Measurements from ENCODE around the gene ALDH18A1. TPM values are rescaled to one million over a fixed set of nuclear protein-coding genes. Genes with fewer than 3 reads are reported as not detected.
A peak's percentile ranks its signal among the peaks of the same experiment; 100 is the strongest.

Gene ALDH18A1
- total RNA-seq, 2 donors from 2014 or later, result 35.8 to 39.4 TPM

DNA sequence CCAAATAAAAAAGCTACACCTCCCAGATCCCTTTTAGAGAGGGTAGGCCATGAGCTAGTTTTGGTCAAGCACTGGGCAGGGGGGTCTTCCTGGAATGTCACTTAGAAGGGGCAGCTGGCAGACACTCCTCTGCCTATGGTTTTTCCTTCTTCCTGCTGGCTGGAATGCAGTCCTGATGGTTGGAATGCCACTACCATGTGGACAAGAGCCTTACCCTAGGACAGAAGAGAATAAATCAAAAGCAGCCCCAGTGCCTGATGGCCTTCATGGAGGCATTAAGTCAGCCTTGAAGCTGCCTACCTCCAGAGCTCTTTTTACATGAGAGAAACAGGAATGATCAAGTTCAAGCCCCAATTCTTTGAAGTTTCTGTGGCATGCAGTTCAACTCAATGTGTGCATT lies 51.9 kb downstream of the ALDH18A1 start:
- H3K4me1 ChIP-seq (ENCODE audit: control insufficient read depth in 1 of 2, low read depth in 2 of 2), result peaks cover 8 to 45% of the 10 kb centered on the region in 2 donors
- TF ChIP-seq, protein P1, sequence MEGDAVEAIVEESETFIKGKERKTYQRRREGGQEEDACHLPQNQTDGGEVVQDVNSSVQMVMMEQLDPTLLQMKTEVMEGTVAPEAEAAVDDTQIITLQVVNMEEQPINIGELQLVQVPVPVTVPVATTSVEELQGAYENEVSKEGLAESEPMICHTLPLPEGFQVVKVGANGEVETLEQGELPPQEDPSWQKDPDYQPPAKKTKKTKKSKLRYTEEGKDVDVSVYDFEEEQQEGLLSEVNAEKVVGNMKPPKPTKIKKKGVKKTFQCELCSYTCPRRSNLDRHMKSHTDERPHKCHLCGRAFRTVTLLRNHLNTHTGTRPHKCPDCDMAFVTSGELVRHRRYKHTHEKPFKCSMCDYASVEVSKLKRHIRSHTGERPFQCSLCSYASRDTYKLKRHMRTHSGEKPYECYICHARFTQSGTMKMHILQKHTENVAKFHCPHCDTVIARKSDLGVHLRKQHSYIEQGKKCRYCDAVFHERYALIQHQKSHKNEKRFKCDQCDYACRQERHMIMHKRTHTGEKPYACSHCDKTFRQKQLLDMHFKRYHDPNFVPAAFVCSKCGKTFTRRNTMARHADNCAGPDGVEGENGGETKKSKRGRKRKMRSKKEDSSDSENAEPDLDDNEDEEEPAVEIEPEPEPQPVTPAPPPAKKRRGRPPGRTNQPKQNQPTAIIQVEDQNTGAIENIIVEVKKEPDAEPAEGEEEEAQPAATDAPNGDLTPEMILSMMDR (IDR thresholded peaks at IDR 0.05), result no peak
- H3K27ac ChIP-seq, result peak overlapping the region; percentile 81 to 83
- H3K36me3 ChIP-seq, result peaks cover 8% of the 10 kb centered on the region
- ATAC-seq (ENCODE audit: insufficient number of reproducible peaks, low FRiP score, low read depth), result no peak
- no peaks in the 10 kb centered on the region for H3K27me3 ChIP-seq (replicated peaks; ENCODE audit: insufficient read depth)
- DNase-seq (ENCODE audit: low spot score), result no peak
- no peaks in the 10 kb centered on the region for H3K9me3 ChIP-seq
- H3K4me3 ChIP-seq, result no peak overlapping the region

DNA sequence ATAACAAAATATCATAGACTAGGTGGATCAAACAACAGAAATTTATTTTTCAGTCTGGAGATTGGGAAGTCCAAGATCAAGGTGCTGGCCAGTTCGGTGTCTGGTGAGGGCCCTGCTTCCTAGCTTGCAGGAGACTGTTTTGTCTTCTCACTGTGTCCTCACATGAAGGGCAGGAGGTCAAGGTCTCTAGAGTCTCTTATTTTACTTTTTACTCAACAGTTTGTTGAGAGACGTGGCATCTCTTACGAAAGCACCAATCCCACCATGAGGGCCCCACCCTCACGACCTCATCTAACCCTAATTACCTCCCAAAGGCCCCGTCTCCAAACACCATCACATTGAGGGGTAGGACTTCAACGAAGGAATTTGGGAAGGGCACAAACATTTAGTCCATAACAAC lies 54.1 kb downstream of the ALDH18A1 start:
- DNase-seq (ENCODE audit: low spot score), result no peak
- peaks cover 8 to 43% of the 10 kb centered on the region in 2 donors for H3K4me1 ChIP-seq (ENCODE audit: control insufficient read depth in 1 of 2, low read depth in 2 of 2)
- H3K4me3 ChIP-seq, result no peak overlapping the region
- TF ChIP-seq, protein P1 (IDR thresholded peaks at IDR 0.05), result no peak
- no peaks in the 10 kb centered on the region for H3K27me3 ChIP-seq (replicated peaks; ENCODE audit: insufficient read depth)
- no peaks in the 10 kb centered on the region for H3K36me3 ChIP-seq
- no peak for ATAC-seq (ENCODE audit: insufficient number of reproducible peaks, low FRiP score, low read depth)
- H3K27ac ChIP-seq, result no peak overlapping the region
- no peaks in the 10 kb centered on the region for H3K9me3 ChIP-seq

DNA sequence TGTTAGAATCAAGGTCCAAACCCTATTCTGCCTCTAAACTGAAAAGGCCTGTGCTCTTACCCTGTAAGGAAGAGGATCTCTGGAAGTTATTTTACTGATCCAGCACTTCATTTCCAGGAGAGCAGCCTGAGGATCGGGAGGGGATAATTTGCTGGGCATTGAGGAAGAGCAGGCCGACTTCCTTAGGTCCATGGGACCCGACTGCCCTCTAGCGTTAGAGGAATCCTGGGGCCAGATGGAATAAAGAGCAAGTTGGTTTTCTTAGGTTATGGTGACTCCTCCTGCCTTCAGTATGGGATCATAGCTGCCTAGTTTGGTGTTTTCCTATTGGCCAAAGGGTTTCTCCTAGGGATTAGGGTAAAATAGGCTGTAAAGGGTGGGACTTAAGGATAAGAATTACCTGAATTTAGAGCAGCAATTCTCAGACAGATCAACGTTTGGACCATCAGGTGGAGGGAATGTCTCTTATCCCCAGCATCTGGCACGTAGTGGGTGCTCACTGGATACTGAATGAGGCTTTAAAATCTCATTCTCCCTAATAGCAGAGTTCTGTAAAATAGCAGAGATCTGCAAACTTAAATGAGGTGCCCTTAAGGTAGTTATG lies 55.3 kb downstream of the ALDH18A1 start:
- DNase-seq (ENCODE audit: low spot score) (peak; percentile 62), ATAC-seq (ENCODE audit: insufficient number of reproducible peaks, low FRiP score, low read depth) (peak; percentile 87)
- H3K27me3 ChIP-seq (replicated peaks; ENCODE audit: insufficient read depth), result no peaks in the 10 kb centered on the region
- peaks cover 8 to 32% of the 10 kb centered on the region in 2 donors for H3K4me1 ChIP-seq (ENCODE audit: control insufficient read depth in 1 of 2, low read depth in 2 of 2)
- no peaks in the 10 kb centered on the region for H3K36me3 ChIP-seq
- TF ChIP-seq, protein P1 (IDR thresholded peaks at IDR 0.05), result peak; percentile 85
- peak overlapping the region in 1 of 2 donors; percentile 13 for H3K27ac ChIP-seq
- H3K9me3 ChIP-seq, result no peaks in the 10 kb centered on the region
- H3K4me3 ChIP-seq, result no peak overlapping the region

DNA sequence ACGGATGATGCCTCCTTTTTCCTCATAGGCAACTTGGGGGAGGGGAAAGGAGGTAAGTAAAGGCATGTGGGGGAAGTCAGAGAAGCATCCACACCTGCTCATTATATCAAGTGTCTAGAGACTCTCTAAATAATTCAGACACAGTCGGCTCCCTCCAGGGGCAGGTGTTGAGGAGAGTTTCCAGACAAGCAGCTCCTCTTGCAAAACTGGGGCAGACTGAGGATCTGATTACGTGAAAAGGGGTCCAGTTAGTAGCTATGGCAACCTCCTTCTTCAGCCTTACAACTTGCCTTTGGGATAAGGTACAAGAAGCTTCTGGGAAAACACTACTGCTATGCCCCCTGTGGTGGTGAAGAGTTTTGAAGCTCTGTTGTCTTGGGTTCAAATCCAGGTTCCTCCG lies 56.4 kb downstream of the ALDH18A1 start:
- Histone ChIP-seq H3K9me3 (no peaks in the 10 kb centered on the region), H3K27me3 (replicated peaks; ENCODE audit: insufficient read depth) (no peaks in the 10 kb centered on the region), H3K4me3 (no peak overlapping the region), H3K4me1 (ENCODE audit: control insufficient read depth in 1 of 2, low read depth in 2 of 2) (peaks cover 8 to 21% of the 10 kb centered on the region in 2 donors), H3K27ac (no peak overlapping the region), H3K36me3 (no peaks in the 10 kb centered on the region)
- DNase-seq (ENCODE audit: low spot score) (no peak), ATAC-seq (ENCODE audit: insufficient number of reproducible peaks, low FRiP score, low read depth) (no peak)
- TF ChIP-seq, protein P1 (IDR thresholded peaks at IDR 0.05), result no peak

DNA sequence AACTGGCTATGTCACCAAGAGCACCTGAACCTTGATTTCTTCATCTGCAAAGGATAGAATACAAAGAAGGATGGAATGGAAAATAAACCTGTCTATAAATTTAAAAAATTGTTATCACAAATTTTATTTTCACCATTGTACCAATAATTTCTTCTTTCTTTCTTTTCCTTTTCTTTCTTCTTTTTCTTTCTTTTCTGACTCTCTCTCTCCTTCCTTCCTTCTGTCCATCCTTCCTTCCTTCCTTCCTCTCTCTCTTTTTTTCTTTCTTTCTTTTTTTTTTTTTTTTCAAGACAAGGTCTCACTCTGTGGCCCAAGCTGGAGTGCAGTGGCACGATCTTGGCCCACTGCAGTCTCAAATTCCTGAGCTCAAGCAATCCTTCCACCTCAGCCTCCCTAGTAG lies 58.7 kb downstream of the ALDH18A1 start:
- Histone ChIP-seq H3K36me3 (no peaks in the 10 kb centered on the region), H3K27ac (no peak overlapping the region), H3K9me3 (no peaks in the 10 kb centered on the region), H3K4me1 (ENCODE audit: control insufficient read depth in 1 of 2, low read depth in 2 of 2) (peaks cover 0 to 9% of the 10 kb centered on the region in 2 donors), H3K4me3 (no peak overlapping the region), H3K27me3 (replicated peaks; ENCODE audit: insufficient read depth) (no peaks in the 10 kb centered on the region)
- ATAC-seq (ENCODE audit: insufficient number of reproducible peaks, low FRiP score, low read depth) (no peak), DNase-seq (ENCODE audit: low spot score) (no peak)
- TF ChIP-seq, protein P1 (IDR thresholded peaks at IDR 0.05), result no peak

Data from thoracic aorta (tissue), 2 donors.